ENCODE measurements around the gene ULK4. TPM values are rescaled to one million over a fixed set of nuclear protein-coding genes. Genes with fewer than 3 reads are reported as not detected.
"Not testable (repeated sequence)": the region's sequence is repeated elsewhere in the genome, so short reads cannot be mapped to it uniquely, and the experiment has no call there.

The ULK4 gene
- total RNA-seq, 4 donors from 2014 or later = 13.3 to 23.4 (median 17.9) TPM

- DNase-seq (ENCODE audit: low spot score in 2 of 2) = no peak
- WGBS, 2 donors = 75 to 77% methylated on average over 1 of the region's 1 CpG
- no peak overlapping the region for H3K27ac ChIP-seq
- H3K36me3 ChIP-seq = no peaks in the 10 kb centered on the region
- H3K9me3 ChIP-seq = no peaks in the 10 kb centered on the region
- no peak overlapping the region for H3K4me3 ChIP-seq
- TF ChIP-seq EP300 (IDR thresholded peaks at IDR 0.05) (no peak), CTCF (IDR thresholded peaks at IDR 0.05) (no peak), POLR2A (IDR thresholded peaks at IDR 0.05) (no peak)
- no peaks in the 10 kb centered on the region for H3K27me3 ChIP-seq
- H3K4me1 ChIP-seq = no peaks in the 10 kb centered on the region
These were observed 567.0 kb downstream of the ULK4 start for GRCh38 chr3:41394896-41395295.

- peaks cover 0 to 19% (median 0%) of the 10 kb centered on the region in 4 donors for H3K9me3 ChIP-seq
- DNase-seq (ENCODE audit: low spot score in 2 of 2); H3K27ac ChIP-seq; H3K36me3 ChIP-seq; H3K4me1 ChIP-seq; H3K4me3 ChIP-seq; H3K27me3 ChIP-seq: not testable (repeated sequence)
- 58 to 65% methylated on average over 9 of the region's 11 CpGs for WGBS, 2 donors
These were observed 591.0 kb downstream of the ULK4 start for GRCh38 chr3:41370765-41371535.

DNA sequence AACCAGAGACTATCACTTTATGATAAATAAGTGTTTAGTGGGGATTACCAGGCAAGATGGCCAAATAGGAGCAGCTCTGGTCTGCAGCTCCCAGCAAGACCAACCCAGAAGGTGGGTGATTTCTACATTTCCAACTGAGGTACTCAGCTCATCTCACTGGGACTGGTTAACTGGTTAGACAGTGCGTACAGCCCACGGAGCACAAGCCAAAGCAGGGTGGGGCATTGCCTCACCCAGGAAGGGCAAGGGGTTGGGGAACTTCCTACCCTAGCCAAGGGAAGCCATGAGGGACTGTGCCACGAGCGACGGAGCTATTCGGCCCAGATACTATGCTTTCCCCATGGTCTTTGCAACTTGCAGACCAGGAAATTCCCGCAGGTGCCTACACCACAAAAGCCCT is 591.6 kb downstream of the ULK4 start:
- Histone ChIP-seq H3K9me3 (peaks cover 0 to 13% (median 0%) of the 10 kb centered on the region in 4 donors), H3K4me3 (no peak overlapping the region), H3K4me1 (no peaks in the 10 kb centered on the region), H3K36me3 (no peaks in the 10 kb centered on the region), H3K27ac (no peak overlapping the region), H3K27me3 (no peaks in the 10 kb centered on the region)
- DNase-seq (ENCODE audit: low spot score in 2 of 2) = no peak
- WGBS, 2 donors = 65 to 67% methylated on average over 7 of the region's 7 CpGs
- TF ChIP-seq POLR2A (IDR thresholded peaks at IDR 0.05) (no peak), EP300 (IDR thresholded peaks at IDR 0.05) (no peak), CTCF (IDR thresholded peaks at IDR 0.05) (no peak)

GRCh38 chr3:41369838-41370237 is 592.1 kb downstream of the ULK4 start:
- Histone ChIP-seq H3K27me3 (no peaks in the 10 kb centered on the region), H3K36me3 (no peaks in the 10 kb centered on the region), H3K4me3 (no peak overlapping the region), H3K27ac (no peak overlapping the region), H3K9me3 (peaks cover 0 to 13% (median 0%) of the 10 kb centered on the region in 4 donors), H3K4me1 (peaks cover 0 to 4% (median 0%) of the 10 kb centered on the region in 4 donors)
- no peak for DNase-seq (ENCODE audit: low spot score in 2 of 2)
- 38 to 53% methylated on average over 3 of the region's 3 CpGs for WGBS, 2 donors
- no peak for TF ChIP-seq EP300 (IDR thresholded peaks at IDR 0.05)
- TF ChIP-seq CTCF (IDR thresholded peaks at IDR 0.05) = no peak
- no peak for TF ChIP-seq POLR2A (IDR thresholded peaks at IDR 0.05)

- H3K27me3 ChIP-seq = no peaks in the 10 kb centered on the region
- no peak for TF ChIP-seq CTCF (IDR thresholded peaks at IDR 0.05)
- TF ChIP-seq EP300 (IDR thresholded peaks at IDR 0.05) = no peak
- no peak for TF ChIP-seq POLR2A (IDR thresholded peaks at IDR 0.05)
- no peak overlapping the region for H3K27ac ChIP-seq
- no peak for DNase-seq (ENCODE audit: low spot score in 2 of 2)
- H3K4me3 ChIP-seq = no peak overlapping the region
- H3K4me1 ChIP-seq = peaks cover 0 to 11% (median 0%) of the 10 kb centered on the region in 4 donors
- no peaks in the 10 kb centered on the region for H3K36me3 ChIP-seq
- no peaks in the 10 kb centered on the region for H3K9me3 ChIP-seq
- 53 to 79% methylated on average over 1 of the region's 1 CpG for WGBS, 2 donors
These were observed 595.9 kb downstream of the ULK4 start for GRCh38 chr3:41365973-41366372.

Measured in tibial nerve (tissue), 4 donors.